ENCODE results near the gene PGRMC2. TPM values are rescaled to one million over a fixed set of nuclear protein-coding genes. Genes with fewer than 3 reads are reported as not detected.

Gene PGRMC2
- polyA plus RNA-seq (2013, experiment 1 of 2), result 81.9 TPM
- 103 TPM for polyA plus RNA-seq (2013, experiment 2 of 2)

- Histone ChIP-seq H3K4me1 (ENCODE audit: control insufficient read depth, insufficient read depth, low read length, poor library complexity, severe bottlenecking) (no peaks in the 10 kb centered on the region), H3K27ac (ENCODE audit: low read depth, low read length, severe bottlenecking) (peak within 1 kb of the TSS; percentile 95), H3K36me3 (ENCODE audit: control insufficient read depth, insufficient read depth, low read length) (peaks cover 31% of the 10 kb centered on the region), H3K9me3 (ENCODE audit: control insufficient read depth, low read length) (no peaks in the 10 kb centered on the region), H3K4me3 (ENCODE audit: extremely low read depth, insufficient read depth, low read length, poor library complexity, severe bottlenecking) (peak within 1 kb of the TSS; percentile 90)
- WGBS, 2 experiments (ENCODE audit: insufficient coverage in 2 of 2), result 0 to 1% methylated on average over 36 to 47 of the region's 67 CpGs
Measured at GRCh38 chr4:128287141-128287870, at the start of gene PGRMC2. TSS of gene PGRMC2 (minus strand) at chr4:128287813. CDS start at chr4:128287790, 23 bp downstream.

GRCh38 chr4:128335541-128335940, 47.9 kb upstream of the PGRMC2 start:
- Histone ChIP-seq H3K27ac (ENCODE audit: low read depth, low read length, severe bottlenecking) (no peak overlapping the region), H3K36me3 (ENCODE audit: control insufficient read depth, insufficient read depth, low read length) (no peaks in the 10 kb centered on the region), H3K4me1 (ENCODE audit: control insufficient read depth, insufficient read depth, low read length, poor library complexity, severe bottlenecking) (peaks cover 29% of the 10 kb centered on the region), H3K4me3 (ENCODE audit: extremely low read depth, insufficient read depth, low read length, poor library complexity, severe bottlenecking) (no peak overlapping the region), H3K9me3 (ENCODE audit: control insufficient read depth, low read length) (no peaks in the 10 kb centered on the region)
- WGBS, 2 experiments (ENCODE audit: insufficient coverage in 2 of 2), result 100% methylated on average over 1 of the region's 3 CpGs; no CpG with 5 or more reads in 1 of the 2 experiments

- Histone ChIP-seq H3K36me3 (ENCODE audit: control insufficient read depth, insufficient read depth, low read length) (no peaks in the 10 kb centered on the region), H3K9me3 (ENCODE audit: control insufficient read depth, low read length) (no peaks in the 10 kb centered on the region), H3K4me3 (ENCODE audit: extremely low read depth, insufficient read depth, low read length, poor library complexity, severe bottlenecking) (no peak overlapping the region), H3K27ac (ENCODE audit: low read depth, low read length, severe bottlenecking) (no peak overlapping the region), H3K4me1 (ENCODE audit: control insufficient read depth, insufficient read depth, low read length, poor library complexity, severe bottlenecking) (peaks cover 21% of the 10 kb centered on the region)
- 89 to 100% methylated on average over 1 of the region's 2 CpGs for WGBS, 2 experiments (ENCODE audit: insufficient coverage in 2 of 2)
Measured at GRCh38 chr4:128334256-128334655, 46.6 kb upstream of the PGRMC2 start.

GRCh38 chr4:128333309-128334018, 45.9 kb upstream of the PGRMC2 start:
- H3K4me1 ChIP-seq (ENCODE audit: control insufficient read depth, insufficient read depth, low read length, poor library complexity, severe bottlenecking), result peaks cover 15% of the 10 kb centered on the region
- H3K36me3 ChIP-seq (ENCODE audit: control insufficient read depth, insufficient read depth, low read length), result no peaks in the 10 kb centered on the region
- H3K4me3 ChIP-seq (ENCODE audit: extremely low read depth, insufficient read depth, low read length, poor library complexity, severe bottlenecking), result no peak overlapping the region
- H3K9me3 ChIP-seq (ENCODE audit: control insufficient read depth, low read length), result no peaks in the 10 kb centered on the region
- H3K27ac ChIP-seq (ENCODE audit: low read depth, low read length, severe bottlenecking), result no peak overlapping the region
- 84 to 89% methylated on average over 3 to 4 of the region's 6 CpGs for WGBS, 2 experiments (ENCODE audit: insufficient coverage in 2 of 2)

- H3K4me3 ChIP-seq (ENCODE audit: extremely low read depth, insufficient read depth, low read length, poor library complexity, severe bottlenecking), result no peak overlapping the region
- no peak overlapping the region for H3K27ac ChIP-seq (ENCODE audit: low read depth, low read length, severe bottlenecking)
- H3K36me3 ChIP-seq (ENCODE audit: control insufficient read depth, insufficient read depth, low read length), result no peaks in the 10 kb centered on the region
- peaks cover 15% of the 10 kb centered on the region for H3K4me1 ChIP-seq (ENCODE audit: control insufficient read depth, insufficient read depth, low read length, poor library complexity, severe bottlenecking)
- no peaks in the 10 kb centered on the region for H3K9me3 ChIP-seq (ENCODE audit: control insufficient read depth, low read length)
Measured at GRCh38 chr4:128332081-128332480, 44.5 kb upstream of the PGRMC2 start.

- peaks cover 15% of the 10 kb centered on the region for H3K4me1 ChIP-seq (ENCODE audit: control insufficient read depth, insufficient read depth, low read length, poor library complexity, severe bottlenecking)
- H3K36me3 ChIP-seq (ENCODE audit: control insufficient read depth, insufficient read depth, low read length), result no peaks in the 10 kb centered on the region
- no peak overlapping the region for H3K4me3 ChIP-seq (ENCODE audit: extremely low read depth, insufficient read depth, low read length, poor library complexity, severe bottlenecking)
- 60 to 100% methylated on average over 1 to 2 of the region's 4 CpGs for WGBS, 2 experiments (ENCODE audit: insufficient coverage in 2 of 2)
- H3K9me3 ChIP-seq (ENCODE audit: control insufficient read depth, low read length), result no peaks in the 10 kb centered on the region
- H3K27ac ChIP-seq (ENCODE audit: low read depth, low read length, severe bottlenecking), result no peak overlapping the region
Measured at GRCh38 chr4:128329638-128330037, 42.0 kb upstream of the PGRMC2 start.

- peaks cover 18% of the 10 kb centered on the region for H3K4me1 ChIP-seq (ENCODE audit: control insufficient read depth, insufficient read depth, low read length, poor library complexity, severe bottlenecking)
- H3K4me3 ChIP-seq (ENCODE audit: extremely low read depth, insufficient read depth, low read length, poor library complexity, severe bottlenecking), result no peak overlapping the region
- no peaks in the 10 kb centered on the region for H3K36me3 ChIP-seq (ENCODE audit: control insufficient read depth, insufficient read depth, low read length)
- H3K27ac ChIP-seq (ENCODE audit: low read depth, low read length, severe bottlenecking), result no peak overlapping the region
- WGBS, 2 experiments (ENCODE audit: insufficient coverage in 2 of 2), result 67 to 76% methylated on average over 3 to 4 of the region's 6 CpGs
- no peaks in the 10 kb centered on the region for H3K9me3 ChIP-seq (ENCODE audit: control insufficient read depth, low read length)
Measured at GRCh38 chr4:128328106-128328505, 40.5 kb upstream of the PGRMC2 start.

- no peak overlapping the region for H3K4me3 ChIP-seq (ENCODE audit: extremely low read depth, insufficient read depth, low read length, poor library complexity, severe bottlenecking)
- no peaks in the 10 kb centered on the region for H3K9me3 ChIP-seq (ENCODE audit: control insufficient read depth, low read length)
- peaks cover 43% of the 10 kb centered on the region for H3K4me1 ChIP-seq (ENCODE audit: control insufficient read depth, insufficient read depth, low read length, poor library complexity, severe bottlenecking)
- H3K36me3 ChIP-seq (ENCODE audit: control insufficient read depth, insufficient read depth, low read length), result no peaks in the 10 kb centered on the region
- peak overlapping the region; percentile 89 for H3K27ac ChIP-seq (ENCODE audit: low read depth, low read length, severe bottlenecking)
- WGBS, 2 experiments (ENCODE audit: insufficient coverage in 2 of 2), result 100% methylated on average over 1 of the region's 1 CpG; no CpG with 5 or more reads in 1 of the 2 experiments
Measured at GRCh38 chr4:128323401-128323800, 35.8 kb upstream of the PGRMC2 start.

GRCh38 chr4:128322986-128323385, 35.4 kb upstream of the PGRMC2 start:
- H3K4me1 ChIP-seq (ENCODE audit: control insufficient read depth, insufficient read depth, low read length, poor library complexity, severe bottlenecking), result peaks cover 39% of the 10 kb centered on the region
- H3K4me3 ChIP-seq (ENCODE audit: extremely low read depth, insufficient read depth, low read length, poor library complexity, severe bottlenecking), result no peak overlapping the region
- no peaks in the 10 kb centered on the region for H3K9me3 ChIP-seq (ENCODE audit: control insufficient read depth, low read length)
- no peaks in the 10 kb centered on the region for H3K36me3 ChIP-seq (ENCODE audit: control insufficient read depth, insufficient read depth, low read length)
- peak overlapping the region; percentile 89 for H3K27ac ChIP-seq (ENCODE audit: low read depth, low read length, severe bottlenecking)
- WGBS, 2 experiments (ENCODE audit: insufficient coverage in 2 of 2), result 44 to 48% methylated on average over 2 of the region's 2 CpGs

- WGBS, 2 experiments (ENCODE audit: insufficient coverage in 2 of 2), result 85 to 93% methylated on average over 2 of the region's 2 CpGs
- Histone ChIP-seq H3K27ac (ENCODE audit: low read depth, low read length, severe bottlenecking) (peak overlapping the region; percentile 89), H3K9me3 (ENCODE audit: control insufficient read depth, low read length) (no peaks in the 10 kb centered on the region), H3K4me3 (ENCODE audit: extremely low read depth, insufficient read depth, low read length, poor library complexity, severe bottlenecking) (no peak overlapping the region), H3K4me1 (ENCODE audit: control insufficient read depth, insufficient read depth, low read length, poor library complexity, severe bottlenecking) (peaks cover 34% of the 10 kb centered on the region), H3K36me3 (ENCODE audit: control insufficient read depth, insufficient read depth, low read length) (no peaks in the 10 kb centered on the region)
Measured at GRCh38 chr4:128322311-128322710, 34.7 kb upstream of the PGRMC2 start.

GRCh38 chr4:128320656-128321055, 33.0 kb upstream of the PGRMC2 start:
- no peaks in the 10 kb centered on the region for H3K36me3 ChIP-seq (ENCODE audit: control insufficient read depth, insufficient read depth, low read length)
- H3K4me1 ChIP-seq (ENCODE audit: control insufficient read depth, insufficient read depth, low read length, poor library complexity, severe bottlenecking), result peaks cover 34% of the 10 kb centered on the region
- no peak overlapping the region for H3K4me3 ChIP-seq (ENCODE audit: extremely low read depth, insufficient read depth, low read length, poor library complexity, severe bottlenecking)
- no CpG with 5 or more reads among the region's 1 CpG for WGBS, 2 experiments (ENCODE audit: insufficient coverage in 2 of 2)
- no peak overlapping the region for H3K27ac ChIP-seq (ENCODE audit: low read depth, low read length, severe bottlenecking)
- H3K9me3 ChIP-seq (ENCODE audit: control insufficient read depth, low read length), result no peaks in the 10 kb centered on the region

All from mesodermal cell (in vitro differentiated cells).